Kidney tubule cell (primary cell): Measurements from ENCODE around the gene PLCB3.
"Not testable (repeated sequence)": the region's sequence is repeated elsewhere in the genome, so short reads cannot be mapped to it uniquely, and the experiment has no call there.

ENCODE experiments used
- DNase-seq: peaks from one replicate; pipeline ENCODE4 v3.0.0-alpha.2; 2018; ENCODE audit warnings: low spot score

PLCB3 gene

GRCh38 chr11:64305075-64305690 lies 53.9 kb downstream of the PLCB3 start, which contains the start of gene ESRRA:
ESRRA (plus strand) TSS chr11:64305524; CDS start chr11:64307180, 1,656 bp downstream.
- peak; percentile 98 for DNase-seq

- peak; percentile 75 for DNase-seq
Observed at GRCh38 chr11:64305691-64306562, 54.6 kb downstream of the PLCB3 start.

GRCh38 chr11:64306563-64306875 lies 55.2 kb downstream of the PLCB3 start:
- no peak for DNase-seq

GRCh38 chr11:64306876-64307622 lies 55.7 kb downstream of the PLCB3 start:
- DNase-seq, result peak; percentile 44

- not testable (repeated sequence) for DNase-seq
Observed at GRCh38 chr11:64307795-64308194, 56.5 kb downstream of the PLCB3 start.

GRCh38 chr11:64312947-64313346 lies 61.6 kb downstream of the PLCB3 start:
- no peak for DNase-seq

GRCh38 chr11:64313491-64314145 lies 62.3 kb downstream of the PLCB3 start:
- DNase-seq, result no peak

- DNase-seq, result no peak
Observed at GRCh38 chr11:64314146-64314804, 62.9 kb downstream of the PLCB3 start.

GRCh38 chr11:64314805-64315561 lies 63.7 kb downstream of the PLCB3 start:
- no peak for DNase-seq

- not testable (repeated sequence) for DNase-seq
Observed at GRCh38 chr11:64315667-64316526, 64.6 kb downstream of the PLCB3 start.

- DNase-seq, result peak; percentile 66
Observed at GRCh38 chr11:64316672-64317324, 65.5 kb downstream of the PLCB3 start.

GRCh38 chr11:64317325-64317960 lies 66.1 kb downstream of the PLCB3 start, which contains the start of gene TRMT112:
TRMT112 (minus strand) TSS chr11:64317559; CDS start chr11:64317526, 33 bp downstream.
- peak; percentile 100 for DNase-seq

GRCh38 chr11:64317961-64318765 lies 66.8 kb downstream of the PLCB3 start, which contains the start of gene PRDX5:
PRDX5 (plus strand) TSS chr11:64318121; CDS start chr11:64318216, 95 bp downstream.
- DNase-seq, result peak; percentile 98
